Activated naive CD8-positive, alpha-beta T cell (primary cell): ENCODE data around the gene SMIM22.

ENCODE experiments used
- H3K27ac Mint-ChIP-seq: one replicate; pipeline ENCODE4 v1.8.0; 2021; ENCODE audit warnings: mixed read lengths
- H3K27me3 Mint-ChIP-seq: one replicate; pipeline ENCODE4 v1.8.0; 2021; ENCODE audit warnings: mixed read lengths
- H3K36me3 Mint-ChIP-seq: one replicate; pipeline ENCODE4 v1.8.0; 2021; ENCODE audit warnings: mixed read lengths
- H3K4me1 Mint-ChIP-seq: one replicate; pipeline ENCODE4 v1.8.0; 2021; ENCODE audit warnings: low read depth, mixed read lengths
- H3K4me3 Mint-ChIP-seq: one replicate; pipeline ENCODE4 v1.8.0; 2021; ENCODE audit warnings: mild to moderate bottlenecking, mixed read lengths
- H3K9me3 Mint-ChIP-seq: one replicate; pipeline ENCODE4 v1.8.0; 2021; ENCODE audit warnings: low read depth, mixed read lengths

SMIM22 gene, protein sequence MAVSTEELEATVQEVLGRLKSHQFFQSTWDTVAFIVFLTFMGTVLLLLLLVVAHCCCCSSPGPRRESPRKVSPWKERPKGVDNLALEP

GRCh38 chr16:4795181-4795827 lies at the start of gene SMIM22:
Gene SMIM22 (plus strand): TSS chr16:4795369. CDS start chr16:4795735, 366 bp downstream.
- H3K36me3 Mint-ChIP-seq = no peaks in the 10 kb centered on the region
- no peaks in the 10 kb centered on the region for H3K27me3 Mint-ChIP-seq
- no peak within 1 kb of the TSS for H3K4me3 Mint-ChIP-seq
- no peaks in the 10 kb centered on the region for H3K4me1 Mint-ChIP-seq
- no peaks in the 10 kb centered on the region for H3K9me3 Mint-ChIP-seq
- H3K27ac Mint-ChIP-seq = no peak within 1 kb of the TSS

- peaks cover 40% of the 10 kb centered on the region for H3K4me1 Mint-ChIP-seq
- H3K27ac Mint-ChIP-seq = peak overlapping the region; percentile 69
- no peaks in the 10 kb centered on the region for H3K9me3 Mint-ChIP-seq
- H3K36me3 Mint-ChIP-seq = no peaks in the 10 kb centered on the region
- no peaks in the 10 kb centered on the region for H3K27me3 Mint-ChIP-seq
- H3K4me3 Mint-ChIP-seq = no peak overlapping the region
These were observed 49.0 kb upstream of the SMIM22 start for GRCh38 chr16:4746215-4746614.

DNA sequence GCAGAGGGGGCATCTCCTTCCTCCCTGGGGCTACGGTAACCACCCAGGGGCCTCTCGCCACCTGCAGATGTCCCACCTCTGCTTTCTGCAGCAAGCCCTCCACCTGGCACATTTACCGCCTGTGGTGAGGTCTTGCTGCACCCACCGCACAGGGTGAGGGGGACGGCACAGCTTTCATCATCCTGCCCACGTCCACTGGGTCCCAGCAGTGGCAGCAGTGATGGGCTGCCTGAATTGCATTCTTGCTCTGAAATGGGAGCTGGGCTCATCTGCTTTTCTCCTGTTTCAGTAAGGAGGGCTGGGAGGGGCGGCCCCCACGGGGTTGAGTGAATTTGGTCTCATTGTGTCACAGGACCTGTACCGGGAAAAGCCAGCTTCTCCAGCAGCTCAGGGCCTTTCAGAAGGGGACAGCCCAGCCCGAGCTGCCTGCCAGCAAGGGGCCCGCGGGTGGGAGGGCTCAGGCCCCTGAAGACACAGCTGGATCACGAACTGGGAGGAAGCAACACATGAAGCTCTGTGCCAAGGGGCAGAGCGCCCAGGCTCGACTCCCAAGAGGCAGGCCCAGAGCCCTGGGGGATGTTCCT lies 48.1 kb upstream of the SMIM22 start:
- no peaks in the 10 kb centered on the region for H3K9me3 Mint-ChIP-seq
- peak overlapping the region; percentile 78 for H3K27ac Mint-ChIP-seq
- H3K4me1 Mint-ChIP-seq = peaks cover 40% of the 10 kb centered on the region
- no peaks in the 10 kb centered on the region for H3K36me3 Mint-ChIP-seq
- no peak overlapping the region for H3K4me3 Mint-ChIP-seq
- H3K27me3 Mint-ChIP-seq = no peaks in the 10 kb centered on the region

- H3K36me3 Mint-ChIP-seq = no peaks in the 10 kb centered on the region
- H3K4me3 Mint-ChIP-seq = peak overlapping the region; percentile 34
- H3K4me1 Mint-ChIP-seq = peaks cover 36% of the 10 kb centered on the region
- no peaks in the 10 kb centered on the region for H3K27me3 Mint-ChIP-seq
- peak overlapping the region; percentile 78 for H3K27ac Mint-ChIP-seq
- H3K9me3 Mint-ChIP-seq = no peaks in the 10 kb centered on the region
These were observed 47.1 kb upstream of the SMIM22 start for GRCh38 chr16:4747906-4748681.

- no peaks in the 10 kb centered on the region for H3K9me3 Mint-ChIP-seq
- H3K36me3 Mint-ChIP-seq = no peaks in the 10 kb centered on the region
- no peaks in the 10 kb centered on the region for H3K27me3 Mint-ChIP-seq
- H3K4me3 Mint-ChIP-seq = peak overlapping the region; percentile 40
- H3K4me1 Mint-ChIP-seq = peaks cover 30% of the 10 kb centered on the region
- H3K27ac Mint-ChIP-seq = peak overlapping the region; percentile 78
These were observed 46.3 kb upstream of the SMIM22 start for GRCh38 chr16:4748682-4749411.

GRCh38 chr16:4749700-4750257 lies 45.4 kb upstream of the SMIM22 start:
- no peak overlapping the region for H3K27ac Mint-ChIP-seq
- H3K27me3 Mint-ChIP-seq = no peaks in the 10 kb centered on the region
- H3K4me3 Mint-ChIP-seq = no peak overlapping the region
- H3K4me1 Mint-ChIP-seq = peaks cover 30% of the 10 kb centered on the region
- no peaks in the 10 kb centered on the region for H3K9me3 Mint-ChIP-seq
- H3K36me3 Mint-ChIP-seq = peaks cover under 1% of the 10 kb centered on the region

DNA sequence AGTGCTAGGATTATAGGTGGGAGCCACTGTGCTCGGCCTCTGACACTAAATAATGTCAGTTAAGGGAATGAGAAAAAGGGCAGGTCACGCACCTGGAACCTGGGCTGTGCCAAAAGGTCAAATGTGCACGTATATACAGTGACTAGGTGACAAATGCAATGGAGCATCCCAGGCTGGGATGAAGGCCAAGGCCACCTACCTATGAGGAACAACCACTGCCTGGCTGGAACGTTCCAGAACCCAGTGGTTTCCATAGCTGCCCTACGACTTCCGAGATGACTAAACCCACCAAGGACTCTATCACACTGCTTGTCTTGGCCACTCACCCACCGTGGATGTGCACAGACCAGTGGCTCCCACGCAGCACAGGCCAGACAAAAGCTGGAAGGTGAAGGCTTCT lies 44.3 kb upstream of the SMIM22 start:
- Mint-ChIP-seq H3K27me3 (no peaks in the 10 kb centered on the region), H3K27ac (no peak overlapping the region), H3K4me1 (peaks cover 29% of the 10 kb centered on the region), H3K9me3 (no peaks in the 10 kb centered on the region), H3K4me3 (no peak overlapping the region), H3K36me3 (peaks cover 7% of the 10 kb centered on the region)

DNA sequence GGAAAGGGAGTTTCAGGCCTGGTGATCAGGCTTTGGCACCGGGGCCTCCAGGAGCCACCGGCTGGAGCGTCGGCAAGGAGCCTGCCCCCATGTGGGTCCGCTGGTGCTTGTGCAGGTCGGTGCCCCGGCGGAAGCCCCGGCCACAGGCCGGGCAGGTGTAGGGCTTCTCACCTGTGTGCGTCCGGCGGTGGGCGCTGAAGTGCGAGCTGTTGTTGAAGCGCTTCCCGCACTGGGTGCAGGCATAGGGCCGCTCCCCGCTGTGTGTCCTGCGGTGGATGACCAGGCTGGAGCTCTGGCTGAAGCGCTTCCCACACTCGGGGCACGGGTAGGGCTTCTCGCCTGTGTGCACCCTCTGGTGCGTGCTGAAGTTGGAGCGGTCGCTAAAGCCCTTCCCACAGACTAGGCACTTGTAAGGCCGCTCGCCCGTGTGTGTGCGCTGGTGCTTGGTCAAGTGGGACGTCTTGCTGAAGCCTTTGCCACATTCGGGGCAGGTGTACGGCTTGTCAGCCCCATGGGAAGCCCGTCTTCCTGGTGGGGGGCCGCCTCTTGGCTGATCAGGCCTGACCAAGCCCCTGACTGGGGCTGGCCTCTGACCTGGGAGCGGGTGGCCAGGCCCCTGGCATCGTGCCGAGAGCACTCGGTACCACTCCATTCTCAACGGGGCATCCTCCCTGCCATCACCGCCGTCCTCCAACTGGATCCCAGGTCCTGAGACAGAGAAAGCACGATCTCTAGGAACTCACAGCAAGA lies 42.6 kb upstream of the SMIM22 start:
- Mint-ChIP-seq H3K27ac (no peak overlapping the region), H3K27me3 (no peaks in the 10 kb centered on the region), H3K4me1 (peaks cover 17% of the 10 kb centered on the region), H3K9me3 (no peaks in the 10 kb centered on the region), H3K36me3 (peaks cover 9% of the 10 kb centered on the region), H3K4me3 (no peak overlapping the region)

- Mint-ChIP-seq H3K27me3 (no peaks in the 10 kb centered on the region), H3K36me3 (peaks cover 9% of the 10 kb centered on the region), H3K4me1 (peaks cover 10% of the 10 kb centered on the region), H3K9me3 (no peaks in the 10 kb centered on the region), H3K4me3 (no peak overlapping the region), H3K27ac (no peak overlapping the region)
These were observed 41.9 kb upstream of the SMIM22 start for GRCh38 chr16:4753227-4753626.

GRCh38 chr16:4754865-4755264 lies 40.3 kb upstream of the SMIM22 start:
- Mint-ChIP-seq H3K36me3 (peaks cover 9% of the 10 kb centered on the region), H3K27me3 (no peaks in the 10 kb centered on the region), H3K4me1 (no peaks in the 10 kb centered on the region), H3K9me3 (no peaks in the 10 kb centered on the region), H3K27ac (no peak overlapping the region), H3K4me3 (no peak overlapping the region)

GRCh38 chr16:4755687-4756086 lies 39.5 kb upstream of the SMIM22 start:
- no peak overlapping the region for H3K4me3 Mint-ChIP-seq
- H3K36me3 Mint-ChIP-seq = peaks cover 9% of the 10 kb centered on the region
- H3K9me3 Mint-ChIP-seq = no peaks in the 10 kb centered on the region
- no peaks in the 10 kb centered on the region for H3K27me3 Mint-ChIP-seq
- no peak overlapping the region for H3K27ac Mint-ChIP-seq
- H3K4me1 Mint-ChIP-seq = no peaks in the 10 kb centered on the region

DNA sequence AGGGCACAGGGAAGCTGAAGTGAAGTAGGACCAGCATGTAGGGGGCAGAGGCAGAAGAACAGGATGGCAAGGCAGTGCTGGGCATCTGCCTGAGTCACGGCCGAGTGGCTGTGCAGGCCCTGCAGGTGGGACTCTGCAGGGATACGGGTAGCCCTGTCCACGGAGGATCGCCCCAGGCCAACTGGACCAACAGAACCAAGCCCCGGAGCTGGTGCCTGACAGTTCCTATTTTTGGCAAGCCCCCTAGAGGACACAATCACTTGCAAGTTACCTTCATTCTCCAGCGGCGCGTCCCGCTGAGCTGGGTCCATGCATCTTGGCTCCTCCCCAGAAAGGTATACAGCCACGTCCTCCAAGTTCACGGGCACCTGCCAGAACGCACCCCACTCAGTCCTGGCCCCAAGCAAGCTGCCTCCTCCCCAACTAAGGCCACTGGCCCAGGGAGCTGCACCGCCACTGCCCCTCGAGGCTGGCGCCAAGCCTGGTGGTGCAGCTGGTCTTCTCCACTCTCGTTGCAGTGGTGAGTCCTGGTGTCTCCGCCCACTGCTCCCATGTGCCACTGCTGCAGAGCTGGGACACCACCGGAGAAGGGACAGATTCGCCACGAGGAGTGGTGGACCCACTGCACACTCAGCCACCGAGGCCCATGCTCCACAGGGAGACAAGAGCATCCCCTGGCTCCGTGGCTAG lies 34.8 kb upstream of the SMIM22 start:
- H3K4me3 Mint-ChIP-seq = no peak overlapping the region
- H3K36me3 Mint-ChIP-seq = peaks cover 6% of the 10 kb centered on the region
- no peak overlapping the region for H3K27ac Mint-ChIP-seq
- no peaks in the 10 kb centered on the region for H3K27me3 Mint-ChIP-seq
- H3K9me3 Mint-ChIP-seq = no peaks in the 10 kb centered on the region
- H3K4me1 Mint-ChIP-seq = peaks cover 6% of the 10 kb centered on the region

DNA sequence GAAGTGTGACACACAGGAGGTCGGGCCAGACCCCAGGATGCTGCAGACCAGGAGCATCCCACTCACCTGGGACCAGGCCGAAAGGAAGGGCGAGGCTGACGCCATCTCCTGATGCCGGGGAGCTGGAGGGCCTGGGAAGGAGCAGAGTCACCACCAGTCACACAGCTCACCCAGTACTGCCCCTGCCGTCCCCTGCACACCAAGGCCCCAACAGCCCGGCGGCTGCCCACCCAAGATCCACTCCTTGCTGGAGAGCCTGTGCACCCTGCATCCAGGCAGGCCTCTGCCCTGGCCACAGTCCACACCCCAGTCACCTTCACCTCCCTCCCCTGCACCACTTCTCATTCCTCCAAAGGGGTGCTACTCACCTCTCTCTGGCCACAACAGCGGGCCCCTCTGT lies 33.0 kb upstream of the SMIM22 start:
- H3K9me3 Mint-ChIP-seq = no peaks in the 10 kb centered on the region
- no peak overlapping the region for H3K27ac Mint-ChIP-seq
- H3K4me3 Mint-ChIP-seq = no peak overlapping the region
- peaks cover 14% of the 10 kb centered on the region for H3K4me1 Mint-ChIP-seq
- H3K27me3 Mint-ChIP-seq = no peaks in the 10 kb centered on the region
- no peaks in the 10 kb centered on the region for H3K36me3 Mint-ChIP-seq
